ENCODE measurements around the gene CBLB.

DNA sequence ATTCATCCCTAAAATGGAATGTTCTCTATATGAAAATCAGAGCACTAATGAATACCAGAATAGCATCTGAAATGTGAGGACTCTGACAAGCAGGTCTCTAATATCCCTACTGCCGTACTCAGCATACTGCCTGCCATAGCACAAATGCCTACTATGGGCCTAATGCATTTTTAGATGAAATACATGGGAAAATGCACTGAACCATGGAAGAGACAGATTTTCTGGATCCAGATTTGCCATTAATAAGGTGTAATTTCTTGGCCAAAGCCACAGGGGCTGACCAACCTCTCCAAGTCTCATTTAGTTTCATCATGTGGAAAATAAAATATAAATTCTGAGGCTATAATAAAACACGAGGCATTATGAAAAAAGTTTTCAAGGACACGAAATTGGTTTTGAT is 123.8 kb downstream of the CBLB start:
- TF ChIP-seq, protein P1, sequence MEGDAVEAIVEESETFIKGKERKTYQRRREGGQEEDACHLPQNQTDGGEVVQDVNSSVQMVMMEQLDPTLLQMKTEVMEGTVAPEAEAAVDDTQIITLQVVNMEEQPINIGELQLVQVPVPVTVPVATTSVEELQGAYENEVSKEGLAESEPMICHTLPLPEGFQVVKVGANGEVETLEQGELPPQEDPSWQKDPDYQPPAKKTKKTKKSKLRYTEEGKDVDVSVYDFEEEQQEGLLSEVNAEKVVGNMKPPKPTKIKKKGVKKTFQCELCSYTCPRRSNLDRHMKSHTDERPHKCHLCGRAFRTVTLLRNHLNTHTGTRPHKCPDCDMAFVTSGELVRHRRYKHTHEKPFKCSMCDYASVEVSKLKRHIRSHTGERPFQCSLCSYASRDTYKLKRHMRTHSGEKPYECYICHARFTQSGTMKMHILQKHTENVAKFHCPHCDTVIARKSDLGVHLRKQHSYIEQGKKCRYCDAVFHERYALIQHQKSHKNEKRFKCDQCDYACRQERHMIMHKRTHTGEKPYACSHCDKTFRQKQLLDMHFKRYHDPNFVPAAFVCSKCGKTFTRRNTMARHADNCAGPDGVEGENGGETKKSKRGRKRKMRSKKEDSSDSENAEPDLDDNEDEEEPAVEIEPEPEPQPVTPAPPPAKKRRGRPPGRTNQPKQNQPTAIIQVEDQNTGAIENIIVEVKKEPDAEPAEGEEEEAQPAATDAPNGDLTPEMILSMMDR (IDR thresholded peaks at IDR 0.05) = no peak
- TF ChIP-seq, protein P2, sequence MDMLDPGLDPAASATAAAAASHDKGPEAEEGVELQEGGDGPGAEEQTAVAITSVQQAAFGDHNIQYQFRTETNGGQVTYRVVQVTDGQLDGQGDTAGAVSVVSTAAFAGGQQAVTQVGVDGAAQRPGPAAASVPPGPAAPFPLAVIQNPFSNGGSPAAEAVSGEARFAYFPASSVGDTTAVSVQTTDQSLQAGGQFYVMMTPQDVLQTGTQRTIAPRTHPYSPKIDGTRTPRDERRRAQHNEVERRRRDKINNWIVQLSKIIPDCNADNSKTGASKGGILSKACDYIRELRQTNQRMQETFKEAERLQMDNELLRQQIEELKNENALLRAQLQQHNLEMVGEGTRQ (IDR thresholded peaks at IDR 0.05) = no peak
- TF ChIP-seq, protein P3, sequence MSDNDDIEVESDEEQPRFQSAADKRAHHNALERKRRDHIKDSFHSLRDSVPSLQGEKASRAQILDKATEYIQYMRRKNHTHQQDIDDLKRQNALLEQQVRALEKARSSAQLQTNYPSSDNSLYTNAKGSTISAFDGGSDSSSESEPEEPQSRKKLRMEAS (IDR thresholded peaks at IDR 0.05) = no peak
- TF ChIP-seq EP300 (IDR thresholded peaks at IDR 0.05) (no peak), KDM5A (IDR thresholded peaks at IDR 0.05) (no peak), POLR2AphosphoS2 (conservative IDR thresholded peaks at IDR 0.05; ENCODE audit: low read length) (no peak), HEYL (CRISPR knock-in tag; IDR thresholded peaks at IDR 0.05) (no peak), MYC (IDR thresholded peaks at IDR 0.05; ENCODE audit: borderline replicate concordance, low read length) (no peak), PHF8 (IDR thresholded peaks at IDR 0.05; ENCODE audit: borderline replicate concordance, low read depth) (no peak), POLR2A (IDR thresholded peaks at IDR 0.05; ENCODE audit: low read length) (no peak), SREBF2 (IDR thresholded peaks at IDR 0.05) (no peak), HDAC2 (IDR thresholded peaks at IDR 0.05) (no peak)
- TF ChIP-seq, protein P4, sequence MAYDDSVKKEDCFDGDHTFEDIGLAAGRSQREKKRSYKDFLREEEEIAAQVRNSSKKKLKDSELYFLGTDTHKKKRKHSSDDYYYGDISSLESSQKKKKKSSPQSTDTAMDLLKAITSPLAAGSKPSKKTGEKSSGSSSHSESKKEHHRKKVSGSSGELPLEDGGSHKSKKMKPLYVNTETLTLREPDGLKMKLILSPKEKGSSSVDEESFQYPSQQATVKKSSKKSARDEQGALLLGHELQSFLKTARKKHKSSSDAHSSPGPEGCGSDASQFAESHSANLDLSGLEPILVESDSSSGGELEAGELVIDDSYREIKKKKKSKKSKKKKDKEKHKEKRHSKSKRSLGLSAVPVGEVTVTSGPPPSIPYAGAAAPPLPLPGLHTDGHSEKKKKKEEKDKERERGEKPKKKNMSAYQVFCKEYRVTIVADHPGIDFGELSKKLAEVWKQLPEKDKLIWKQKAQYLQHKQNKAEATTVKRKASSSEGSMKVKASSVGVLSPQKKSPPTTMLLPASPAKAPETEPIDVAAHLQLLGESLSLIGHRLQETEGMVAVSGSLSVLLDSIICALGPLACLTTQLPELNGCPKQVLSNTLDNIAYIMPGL (CRISPR knock-in tag; IDR thresholded peaks at IDR 0.05; ENCODE audit: borderline replicate concordance) = no peak
- TF ChIP-seq, protein P5, sequence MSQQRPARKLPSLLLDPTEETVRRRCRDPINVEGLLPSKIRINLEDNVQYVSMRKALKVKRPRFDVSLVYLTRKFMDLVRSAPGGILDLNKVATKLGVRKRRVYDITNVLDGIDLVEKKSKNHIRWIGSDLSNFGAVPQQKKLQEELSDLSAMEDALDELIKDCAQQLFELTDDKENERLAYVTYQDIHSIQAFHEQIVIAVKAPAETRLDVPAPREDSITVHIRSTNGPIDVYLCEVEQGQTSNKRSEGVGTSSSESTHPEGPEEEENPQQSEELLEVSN (IDR thresholded peaks at IDR 0.05; ENCODE audit: borderline replicate concordance, low read depth) = no peak

Data from A549 (cell line).